Muscle of leg (tissue), 11 donors: ENCODE measurements around the gene NCKAP1. TPM values are rescaled to one million over a fixed set of nuclear protein-coding genes. Genes with fewer than 3 reads are reported as not detected.
A peak's percentile ranks its signal among the peaks of the same experiment; 100 is the strongest.

Source experiments
- DNase-seq: peaks from one replicate; pipeline ENCODE4 v3.0.0; 2013
- H3K27ac ChIP-seq: one replicate; pipeline ENCODE4 v1.5.1; 2013; ENCODE audit warnings: mild to moderate bottlenecking, low read length, control low read depth
- H3K27me3 ChIP-seq: one replicate; pipeline ENCODE4 v1.6.1; 2013; ENCODE audit warnings: low read length; ENCODE audit not compliant: control insufficient read depth, insufficient read depth
- H3K36me3 ChIP-seq: one replicate; pipeline ENCODE4 v1.6.1; 2013; ENCODE audit warnings: low read length; ENCODE audit not compliant: control insufficient read depth, insufficient read depth
- H3K4me1 ChIP-seq: one replicate; pipeline ENCODE4 v1.6.1; 2013; ENCODE audit warnings: low read length; ENCODE audit not compliant: control insufficient read depth, insufficient read depth
- H3K4me3 ChIP-seq: one replicate; pipeline ENCODE4 v1.5.1; 2013; ENCODE audit warnings: low read length, control low read depth
- H3K9me3 ChIP-seq: replicated peaks from 2 replicates; pipeline ENCODE4 v1.6.1; 2013; ENCODE audit warnings: low read depth, low read length; ENCODE audit not compliant: control insufficient read depth
- WGBS: methylation state at CpG from one replicate; pipeline ENCODE4 v1.1.5; 2013; ENCODE audit warnings: missing lambda C conversion rate; ENCODE audit not compliant: insufficient coverage; 5-methylcytosine and 5-hydroxymethylcytosine counted together
- polyA plus RNA-seq, 8 donors: library from polyadenylated mRNA; unstranded; fragments of 120-200 nt; gene quantifications; one replicate each; pipeline versions ENCODE4 v1.2.1 to v1.2.3, GENCODE V29; 2013; ENCODE audit warnings: inconsistent platforms in 1 of 8, low replicate concordance in 1 of 8; ENCODE audit not compliant: insufficient read length in 8 of 8, insufficient read depth in 1 of 8
- total RNA-seq: library from RNA; stranded (reverse); fragments of 120-200 nt; gene quantifications from one replicate; pipeline ENCODE4 v1.2.4, GENCODE V29; 2013

Gene NCKAP1
- total and polyA plus RNA-seq, 9 donors = 71.9 to 98.5 (median 82.7) TPM

DNA sequence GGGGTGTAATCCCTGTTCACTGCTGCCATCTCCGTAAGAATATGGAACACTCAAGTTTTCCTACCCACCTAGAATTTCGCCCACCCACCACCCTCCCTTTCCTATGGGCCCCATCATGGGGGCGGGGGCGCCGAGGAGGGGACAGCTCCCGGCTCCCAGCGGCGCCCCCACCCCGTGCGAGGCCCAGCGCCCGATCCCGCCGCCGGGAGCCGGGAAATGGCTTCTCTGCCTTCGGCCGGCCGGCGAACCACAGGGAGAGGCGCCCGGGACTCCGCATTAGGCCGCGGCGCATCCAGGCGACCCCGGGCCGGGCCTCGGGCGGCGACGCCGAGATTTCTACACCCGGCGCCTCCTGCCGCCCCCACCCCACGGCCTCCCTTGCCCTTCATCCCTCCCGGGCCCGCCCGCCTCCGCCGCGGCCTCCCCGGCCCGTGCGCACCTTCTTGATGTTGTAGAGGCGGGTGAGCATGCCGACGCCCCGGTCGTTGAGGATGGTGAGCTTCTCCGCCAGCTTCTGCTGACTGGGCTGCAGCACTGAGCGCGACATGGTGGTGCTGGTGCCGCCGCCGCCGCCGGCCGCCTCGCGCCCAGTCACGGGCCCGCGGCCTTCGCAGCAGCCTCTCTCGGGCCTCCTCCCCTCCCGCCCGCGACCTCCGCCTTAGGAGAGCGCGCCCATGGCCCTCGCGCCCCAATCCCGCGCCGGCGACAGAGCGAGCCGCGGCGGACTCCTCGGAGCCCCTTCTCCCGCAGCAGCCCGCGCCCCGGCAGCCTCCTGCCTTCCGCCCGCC, 510 bp downstream of the NCKAP1 start:
- peaks cover 2% of the 10 kb centered on the region for H3K4me1 ChIP-seq
- WGBS = under 1% methylated on average over 79 of the region's 91 CpGs
- no peaks in the 10 kb centered on the region for H3K9me3 ChIP-seq
- peak overlapping the region; percentile 70 for H3K4me3 ChIP-seq
- H3K36me3 ChIP-seq = no peaks in the 10 kb centered on the region
- peak overlapping the region; percentile 95 for H3K27ac ChIP-seq
- peak; percentile 71 for DNase-seq
- H3K27me3 ChIP-seq = peaks cover 3% of the 10 kb centered on the region

DNA sequence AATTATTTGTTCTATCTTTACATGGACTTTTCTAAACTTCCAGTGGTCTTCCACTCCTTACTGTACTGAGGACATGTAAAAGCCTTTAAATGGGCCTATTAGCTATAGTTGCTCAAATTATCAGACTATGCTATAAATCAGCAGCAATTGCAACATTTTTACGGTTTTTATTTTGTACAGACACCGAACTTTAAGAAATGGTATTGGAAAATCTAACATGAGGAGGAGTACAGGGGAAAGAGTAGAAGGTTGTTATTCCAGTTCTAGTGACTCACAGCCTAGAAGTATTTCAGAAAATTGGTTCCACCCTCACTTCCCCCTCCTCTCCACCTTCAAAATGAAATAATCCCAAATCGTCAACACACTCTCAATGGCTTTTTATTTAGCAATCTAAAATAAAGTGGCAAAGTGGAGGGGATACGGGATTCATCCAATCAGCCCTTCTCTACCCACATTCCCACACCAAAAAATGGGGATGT, 1.1 kb downstream of the NCKAP1 start:
- DNase-seq = no peak
- Histone ChIP-seq H3K9me3 (no peaks in the 10 kb centered on the region), H3K27ac (peak overlapping the region; percentile 95), H3K27me3 (peaks cover 3% of the 10 kb centered on the region), H3K36me3 (no peaks in the 10 kb centered on the region), H3K4me1 (peaks cover 2% of the 10 kb centered on the region), H3K4me3 (peak overlapping the region; percentile 70)
- WGBS = no CpG with 5 or more reads among the region's 4 CpGs

DNA sequence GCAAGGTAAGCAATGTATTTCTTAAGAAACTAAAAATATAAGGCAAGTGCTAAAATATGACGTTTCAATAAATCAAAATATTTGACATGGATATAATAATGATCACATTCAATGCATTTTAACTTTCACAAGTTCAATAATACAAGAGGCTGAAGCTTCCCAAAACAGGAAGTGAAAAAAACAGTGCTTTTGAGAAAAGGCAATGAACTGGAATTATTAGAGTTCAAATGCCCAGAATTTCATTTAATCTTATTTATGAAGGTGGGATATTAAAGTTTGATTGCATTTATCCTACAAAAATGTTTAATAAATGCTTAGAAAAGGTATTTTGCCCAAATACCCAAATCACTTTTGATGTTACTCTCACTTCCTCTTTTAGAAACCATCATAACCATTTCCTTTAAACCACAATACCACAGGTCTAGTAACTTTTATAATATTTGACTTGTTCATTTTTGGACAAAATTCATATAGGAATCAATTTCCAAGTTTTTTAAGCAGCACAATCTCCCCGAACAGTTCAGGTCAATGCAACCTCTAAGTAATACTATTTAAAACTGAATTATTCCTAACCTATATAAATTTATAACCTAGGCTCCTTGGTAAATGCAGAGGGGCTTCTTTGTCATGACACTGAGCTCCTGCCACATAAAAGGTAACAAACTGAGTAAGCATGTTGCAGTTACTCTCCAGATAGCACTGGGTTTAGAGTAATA, 2.1 kb downstream of the NCKAP1 start:
- H3K9me3 ChIP-seq = no peaks in the 10 kb centered on the region
- WGBS = no CpG with 5 or more reads among the region's 2 CpGs
- H3K36me3 ChIP-seq = no peaks in the 10 kb centered on the region
- no peak for DNase-seq
- peaks cover 2% of the 10 kb centered on the region for H3K4me1 ChIP-seq
- peaks cover 3% of the 10 kb centered on the region for H3K27me3 ChIP-seq
- H3K4me3 ChIP-seq = peak overlapping the region; percentile 70
- peak overlapping the region; percentile 68 for H3K27ac ChIP-seq

DNA sequence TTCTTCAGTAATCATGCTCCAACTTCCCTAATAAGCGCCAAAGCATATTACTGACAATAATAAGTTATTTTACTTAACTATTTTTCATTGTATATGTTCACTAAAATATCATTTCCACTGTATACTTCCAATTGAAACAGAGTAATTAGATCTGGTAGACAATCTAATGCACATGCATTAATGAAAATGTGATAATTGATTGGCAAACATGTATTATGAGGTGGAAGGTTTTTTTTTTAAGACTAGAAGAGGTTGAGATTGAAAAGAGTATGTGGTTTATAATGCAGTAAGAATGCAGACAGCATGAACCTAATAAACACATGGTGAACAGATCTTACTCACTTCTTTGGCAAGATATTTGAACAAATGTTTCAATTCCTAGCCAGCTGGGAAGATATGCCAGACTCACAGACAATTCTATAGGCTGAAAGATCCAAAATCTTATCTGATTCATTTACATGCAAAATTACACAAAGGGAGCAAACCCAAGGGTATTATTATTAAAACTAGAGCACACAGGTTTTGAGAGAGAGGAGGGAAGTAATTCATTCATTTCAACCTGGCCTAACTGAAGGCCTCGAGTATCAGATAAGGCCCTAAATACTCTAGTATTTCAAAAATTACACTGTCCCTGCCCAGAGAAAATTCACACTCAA, 2.8 kb downstream of the NCKAP1 start:
- Histone ChIP-seq H3K36me3 (no peaks in the 10 kb centered on the region), H3K4me3 (no peak overlapping the region), H3K9me3 (no peaks in the 10 kb centered on the region), H3K27ac (peak overlapping the region; percentile 68), H3K4me1 (peaks cover 2% of the 10 kb centered on the region), H3K27me3 (peaks cover 3% of the 10 kb centered on the region)
- DNase-seq = peak; percentile 82
- no CpG with 5 or more reads among the region's 2 CpGs for WGBS

DNA sequence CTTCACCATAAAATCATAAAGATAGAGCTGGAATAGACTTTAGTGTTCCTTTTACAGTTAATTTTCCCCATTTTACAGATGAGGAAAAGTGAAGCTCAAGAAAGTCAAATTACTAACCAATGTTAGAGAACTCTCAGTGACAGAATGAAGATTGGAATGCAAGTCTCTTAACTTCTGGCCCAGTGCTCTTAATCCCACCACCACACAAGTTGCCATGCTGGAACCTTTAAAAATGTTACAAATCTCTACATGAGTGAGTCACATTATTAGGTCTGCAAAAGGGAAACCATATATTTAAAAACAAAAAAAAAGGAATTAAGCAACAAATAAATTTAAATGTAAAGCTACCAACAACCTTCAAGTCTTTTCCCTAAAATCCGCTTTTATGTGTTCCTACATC, 3.5 kb downstream of the NCKAP1 start:
- Histone ChIP-seq H3K9me3 (no peaks in the 10 kb centered on the region), H3K27ac (peak overlapping the region; percentile 68), H3K4me1 (peaks cover 2% of the 10 kb centered on the region), H3K36me3 (no peaks in the 10 kb centered on the region), H3K27me3 (peaks cover 3% of the 10 kb centered on the region), H3K4me3 (no peak overlapping the region)
- DNase-seq = no peak
- WGBS = no CpG with 5 or more reads among the region's 1 CpG

DNA sequence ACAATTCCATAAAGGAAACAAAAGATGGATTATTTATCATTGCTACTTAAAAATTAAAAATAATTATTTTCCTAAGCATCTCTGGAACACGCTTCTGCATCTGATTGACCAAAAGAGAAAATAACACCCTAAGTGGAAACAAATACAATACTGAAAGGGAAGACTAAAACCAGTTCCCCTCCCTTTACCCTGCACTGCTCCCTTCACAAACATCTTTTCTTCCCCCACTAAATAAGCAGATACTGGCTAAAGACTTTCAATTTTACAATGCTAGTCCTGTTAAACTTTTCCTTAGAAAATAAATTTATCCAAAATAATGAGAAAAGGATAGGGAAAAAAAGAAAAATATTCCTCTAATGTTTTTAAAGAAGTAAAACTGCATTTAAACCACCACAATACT, 4.3 kb downstream of the NCKAP1 start:
- no CpG with 5 or more reads among the region's 1 CpG for WGBS
- Histone ChIP-seq H3K27ac (no peak overlapping the region), H3K9me3 (no peaks in the 10 kb centered on the region), H3K4me3 (no peak overlapping the region), H3K4me1 (peaks cover 5% of the 10 kb centered on the region), H3K36me3 (no peaks in the 10 kb centered on the region), H3K27me3 (peaks cover 3% of the 10 kb centered on the region)
- DNase-seq = no peak

DNA sequence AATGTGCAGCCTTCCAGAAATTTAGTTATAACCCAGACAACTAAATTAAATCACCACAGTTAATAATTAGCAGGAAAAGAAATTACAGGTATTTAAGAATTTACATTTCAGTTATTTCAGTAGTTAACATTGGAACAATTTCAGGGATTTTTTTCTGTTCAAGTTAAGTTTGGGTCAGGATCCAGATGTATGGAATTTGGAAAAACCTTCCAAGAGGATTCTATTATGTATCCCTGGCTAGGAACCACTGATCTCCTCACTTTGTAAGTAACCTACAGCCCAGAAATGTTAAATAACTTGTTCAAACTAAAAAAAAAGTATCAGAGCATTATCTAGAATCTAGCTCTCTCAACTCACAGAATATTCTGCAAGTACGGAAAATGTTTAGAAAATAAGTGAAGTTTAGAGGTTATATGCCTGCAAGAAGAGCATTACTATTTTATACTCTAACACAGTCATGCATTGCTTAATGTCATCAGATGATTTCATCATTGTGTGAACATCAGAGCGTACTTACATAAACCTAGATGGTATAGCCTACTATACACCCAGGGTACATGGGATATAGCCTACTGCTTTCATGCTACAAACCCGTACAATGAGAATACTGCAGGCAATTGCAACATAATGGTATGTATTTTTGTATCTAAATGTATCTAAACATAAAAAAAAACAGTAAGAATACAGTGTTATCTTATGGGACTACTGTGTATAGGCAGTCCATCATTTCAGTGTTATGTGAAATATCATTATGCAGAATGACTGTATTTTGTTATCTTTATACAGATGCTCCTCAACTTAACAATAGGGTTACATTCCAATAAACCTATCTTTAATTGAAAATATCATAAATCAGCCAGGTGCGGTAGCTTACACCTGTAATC, 6.1 kb downstream of the NCKAP1 start:
- Histone ChIP-seq H3K4me3 (no peak overlapping the region), H3K9me3 (no peaks in the 10 kb centered on the region), H3K27me3 (no peaks in the 10 kb centered on the region), H3K4me1 (peaks cover 3% of the 10 kb centered on the region), H3K27ac (peak overlapping the region; percentile 31), H3K36me3 (no peaks in the 10 kb centered on the region)
- no CpG with 5 or more reads among the region's 4 CpGs for WGBS
- DNase-seq = peak; percentile 73

DNA sequence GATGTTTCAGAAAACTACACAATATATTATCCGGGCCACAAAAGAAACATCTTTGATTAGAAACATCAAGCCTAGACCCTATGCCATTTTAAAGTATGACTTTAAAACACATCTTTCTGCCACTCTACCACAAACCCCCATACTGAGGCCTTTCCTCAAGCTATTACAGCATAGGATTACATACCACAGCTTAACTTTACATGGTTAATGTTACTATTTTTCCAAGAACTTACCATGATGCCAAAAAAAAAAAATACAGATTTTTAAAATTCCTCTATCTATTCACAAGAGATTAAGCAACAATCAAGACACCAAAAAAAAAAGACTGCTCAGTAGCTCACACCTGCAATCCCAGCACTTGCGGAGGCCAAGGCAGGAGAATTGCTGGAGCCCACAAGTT, 9.0 kb downstream of the NCKAP1 start:
- WGBS = 60% methylated on average over 1 of the region's 2 CpGs
- Histone ChIP-seq H3K27ac (no peak overlapping the region), H3K4me1 (peaks cover 5% of the 10 kb centered on the region), H3K36me3 (no peaks in the 10 kb centered on the region), H3K9me3 (no peaks in the 10 kb centered on the region), H3K27me3 (no peaks in the 10 kb centered on the region), H3K4me3 (no peak overlapping the region)
- DNase-seq = no peak

DNA sequence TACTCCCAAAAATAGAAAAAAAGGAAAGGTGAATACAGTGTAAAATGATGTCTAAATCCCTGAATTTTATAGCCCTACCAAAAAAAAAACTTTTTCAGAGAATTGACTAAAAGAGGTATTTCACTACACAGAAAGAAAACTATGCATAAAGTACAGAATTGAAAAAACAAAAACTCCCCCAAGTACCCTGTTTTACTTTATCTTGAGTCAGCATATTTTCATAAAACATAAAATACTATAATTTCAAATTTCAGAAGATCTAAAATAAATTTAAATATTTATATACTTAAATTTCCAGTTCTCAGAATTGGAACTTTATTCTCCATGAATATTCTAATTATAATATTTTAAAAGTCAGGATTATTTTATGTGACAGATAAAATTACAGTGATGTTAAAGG, 10.1 kb downstream of the NCKAP1 start:
- DNase-seq = no peak
- H3K27me3 ChIP-seq = no peaks in the 10 kb centered on the region
- no peaks in the 10 kb centered on the region for H3K36me3 ChIP-seq
- H3K9me3 ChIP-seq = no peaks in the 10 kb centered on the region
- peaks cover 5% of the 10 kb centered on the region for H3K4me1 ChIP-seq
- no peak overlapping the region for H3K4me3 ChIP-seq
- no peak overlapping the region for H3K27ac ChIP-seq
